Right cardiac atrium (tissue), 5 donors: ENCODE results near the gene UNC5C. TPM values are rescaled to one million over a fixed set of nuclear protein-coding genes. Genes with fewer than 3 reads are reported as not detected.
A peak's percentile ranks its signal among the peaks of the same experiment; 100 is the strongest.

Experiments
- ATAC-seq, 2 donors: fragments of 200-7000 bp; cut with Tn5 transposase; one replicate each; pipeline versions ENCODE4 v1.8.0 to v1.9.1; 2020; ENCODE audit warnings: moderate library complexity in 2 of 2, mild to moderate bottlenecking in 1 of 2
- DNase-seq, 3 donors: peaks; one replicate each; pipeline ENCODE4 v3.0.0-alpha.2; 2020
- H3K27ac ChIP-seq: one replicate; pipeline ENCODE4 v1.5.1; 2013; ENCODE audit warnings: mild to moderate bottlenecking, low read length, control low read depth, moderate library complexity
- H3K27me3 ChIP-seq: one replicate; pipeline ENCODE4 v1.6.1; 2013; ENCODE audit not compliant: control insufficient read depth, insufficient read depth
- H3K4me1 ChIP-seq: one replicate; pipeline ENCODE4 v1.6.1; 2013; ENCODE audit warnings: low read length; ENCODE audit not compliant: control insufficient read depth, insufficient read depth
- H3K4me3 ChIP-seq: one replicate; pipeline ENCODE4 v1.5.1; 2013; ENCODE audit warnings: low read length, control low read depth
- H3K9me3 ChIP-seq: one replicate; pipeline ENCODE4 v1.6.1; 2013; ENCODE audit warnings: low read length; ENCODE audit not compliant: control insufficient read depth
- WGBS: extraction: QIAGEN DNeasy Blood & Tissue Kit; methylation state at CpG from one replicate; pipeline ENCODE4 v1.1.7; 2013; 5-methylcytosine and 5-hydroxymethylcytosine counted together
- intact Hi-C, 4 donors: fragments of 100-400 bp; cut with DNase I; formaldehyde crosslinking; loops; one replicate each; pipeline versions ENCODE4 v1.11.0 to v1.14.0; 2022 to 2023
- polyA plus RNA-seq: library from polyadenylated mRNA; stranded (reverse); fragments of 200-250 nt; gene quantifications from one replicate; pipeline ENCODE4 v1.2.3, GENCODE V29; 2013
- total RNA-seq, 4 donors: library from RNA; stranded (reverse); fragmentation: NEBNext Ultra II Directional; extraction: Animal tissue kit (Norgen Biotek cat#: 25700); gene quantifications; one replicate each; pipeline ENCODE4 v1.2.1, GENCODE V29; 2021
- donor health status: healthy with polysubstance abuse.
- donor health status: DM: no; HTN: yes; CAD: no.
- donor health status: DM: no; HTN: no; CAD: no.
- donor health status: DM: no; HTN: yes; CAD: no; lungs with severe emphysema.
- donor health status: DM: yes; HTN: yes; CAD: no.

Gene UNC5C
- total and polyA plus RNA-seq, 5 donors = 1.3 to 8.4 (median 5.8) TPM

DNA sequence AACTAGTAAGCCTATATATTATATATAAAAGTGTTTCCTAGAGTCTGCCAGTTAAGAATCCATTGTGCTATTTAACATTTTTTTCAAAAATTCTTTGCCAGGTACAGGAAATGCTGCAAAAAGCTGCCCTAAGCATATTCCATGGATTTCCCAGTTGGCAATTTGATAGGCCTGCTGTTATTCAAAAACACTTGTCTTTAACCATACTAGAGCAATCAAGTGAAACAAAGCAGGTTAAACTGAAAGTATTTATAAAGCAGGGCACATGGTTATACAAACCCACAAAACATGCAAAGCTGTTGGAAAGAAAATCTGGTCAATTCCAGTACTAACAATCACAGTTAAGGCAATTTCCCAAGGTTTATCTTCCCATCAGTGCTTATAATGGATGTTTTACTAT lies 159.9 kb downstream of the UNC5C start:
- DNase-seq (no peak), ATAC-seq (no peak)

GRCh38 chr4:95387719-95388118 lies 161.1 kb downstream of the UNC5C start:
- intact Hi-C loops = no loop called here
- WGBS = 84% methylated on average over 1 of the region's 1 CpG
- Histone ChIP-seq H3K27ac (no peak overlapping the region), H3K27me3 (no peaks in the 10 kb centered on the region), H3K4me1 (no peaks in the 10 kb centered on the region), H3K4me3 (no peak overlapping the region), H3K9me3 (no peaks in the 10 kb centered on the region)
- no peak for DNase-seq
- ATAC-seq = no peak

More for the DNA sequence above, 159.9 kb downstream of the UNC5C start:
- H3K27ac ChIP-seq = no peak overlapping the region
- H3K4me1 ChIP-seq = no peaks in the 10 kb centered on the region
- no peaks in the 10 kb centered on the region for H3K9me3 ChIP-seq
- intact Hi-C loops = no loop called here
- H3K27me3 ChIP-seq = no peaks in the 10 kb centered on the region
- no peak overlapping the region for H3K4me3 ChIP-seq

- Histone ChIP-seq H3K27ac (no peak overlapping the region), H3K27me3 (no peaks in the 10 kb centered on the region), H3K9me3 (no peaks in the 10 kb centered on the region), H3K4me1 (no peaks in the 10 kb centered on the region), H3K4me3 (no peak overlapping the region)
- ATAC-seq (no peak), DNase-seq (no peak)
- intact Hi-C loops = no loop called here
- WGBS = 70% methylated on average over 3 of the region's 3 CpGs
These were observed 162.4 kb downstream of the UNC5C start for GRCh38 chr4:95386410-95386809.

- 82% methylated on average over 4 of the region's 4 CpGs for WGBS
- Histone ChIP-seq H3K4me3 (no peak overlapping the region), H3K9me3 (no peaks in the 10 kb centered on the region), H3K27ac (no peak overlapping the region), H3K4me1 (no peaks in the 10 kb centered on the region), H3K27me3 (no peaks in the 10 kb centered on the region)
- DNase-seq (no peak), ATAC-seq (no peak)
- intact Hi-C loops = no loop called here
These were observed 166.8 kb downstream of the UNC5C start for GRCh38 chr4:95381843-95382580.

- ATAC-seq (no peak), DNase-seq (no peak)
- WGBS = 90% methylated on average over 13 of the region's 13 CpGs
- Histone ChIP-seq H3K4me3 (no peak overlapping the region), H3K27ac (no peak overlapping the region), H3K4me1 (no peaks in the 10 kb centered on the region), H3K9me3 (no peaks in the 10 kb centered on the region), H3K27me3 (no peaks in the 10 kb centered on the region)
- intact Hi-C loops = no loop called here
These were observed 169.1 kb downstream of the UNC5C start for GRCh38 chr4:95379633-95380032.

DNA sequence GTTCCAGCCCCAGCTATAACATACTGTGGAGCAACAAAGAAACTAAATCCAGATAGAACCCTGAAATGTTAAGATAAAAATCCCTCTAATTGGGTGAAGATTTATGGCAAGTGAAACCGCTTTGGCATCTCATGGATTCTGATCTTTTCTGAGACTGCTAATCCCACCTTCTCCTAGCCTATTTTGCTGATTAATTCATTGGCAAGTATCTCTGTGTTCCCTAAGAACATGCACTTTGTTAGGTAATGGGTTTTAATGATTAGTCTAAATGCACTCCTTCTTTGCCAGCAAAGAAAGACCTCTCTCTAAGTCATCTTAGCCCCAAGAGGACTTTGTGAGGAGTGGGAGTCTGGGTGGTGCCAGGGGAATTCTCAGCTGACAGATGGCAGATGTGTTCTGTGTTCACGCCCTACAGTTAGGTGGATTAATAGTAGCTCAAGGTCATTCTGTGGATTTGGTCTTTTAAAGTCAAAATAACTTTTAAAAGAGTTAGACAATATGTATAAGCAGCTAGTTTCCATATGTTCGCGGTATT lies 171.3 kb downstream of the UNC5C start:
- intact Hi-C loops = no loop called here
- ATAC-seq (no peak), DNase-seq (no peak)
- Histone ChIP-seq H3K4me3 (no peak overlapping the region), H3K27ac (no peak overlapping the region), H3K27me3 (no peaks in the 10 kb centered on the region), H3K9me3 (no peaks in the 10 kb centered on the region), H3K4me1 (no peaks in the 10 kb centered on the region)
- 95% methylated on average over 4 of the region's 4 CpGs for WGBS

- WGBS = 71% methylated on average over 3 of the region's 3 CpGs
- no peaks in the 10 kb centered on the region for H3K4me1 ChIP-seq
- no peak for ATAC-seq
- H3K27ac ChIP-seq = no peak overlapping the region
- no peaks in the 10 kb centered on the region for H3K27me3 ChIP-seq
- H3K4me3 ChIP-seq = no peak overlapping the region
- intact Hi-C loops = no loop called here
- no peak for DNase-seq
- H3K9me3 ChIP-seq = no peaks in the 10 kb centered on the region
These were observed 177.1 kb downstream of the UNC5C start for GRCh38 chr4:95371476-95372224.

GRCh38 chr4:95367824-95368223 lies 180.9 kb downstream of the UNC5C start:
- no peaks in the 10 kb centered on the region for H3K9me3 ChIP-seq

GRCh38 chr4:95363966-95364365 lies 184.8 kb downstream of the UNC5C start:
- Histone ChIP-seq H3K9me3 (no peaks in the 10 kb centered on the region), H3K4me3 (no peak overlapping the region), H3K27ac (no peak overlapping the region), H3K27me3 (no peaks in the 10 kb centered on the region), H3K4me1 (peaks cover 2% of the 10 kb centered on the region)
- DNase-seq (no peak), ATAC-seq (no peak)
- 36% methylated on average over 1 of the region's 1 CpG for WGBS
- intact Hi-C loops = no loop called here

More at GRCh38 chr4:95367824-95368223, 180.9 kb downstream of the UNC5C start:
- peaks cover 2% of the 10 kb centered on the region for H3K4me1 ChIP-seq
- intact Hi-C loops = no loop called here
- no peak overlapping the region for H3K27ac ChIP-seq
- no peaks in the 10 kb centered on the region for H3K27me3 ChIP-seq
- ATAC-seq = no peak
- no peak for DNase-seq
- no peak overlapping the region for H3K4me3 ChIP-seq
- 69% methylated on average over 2 of the region's 2 CpGs for WGBS

DNA sequence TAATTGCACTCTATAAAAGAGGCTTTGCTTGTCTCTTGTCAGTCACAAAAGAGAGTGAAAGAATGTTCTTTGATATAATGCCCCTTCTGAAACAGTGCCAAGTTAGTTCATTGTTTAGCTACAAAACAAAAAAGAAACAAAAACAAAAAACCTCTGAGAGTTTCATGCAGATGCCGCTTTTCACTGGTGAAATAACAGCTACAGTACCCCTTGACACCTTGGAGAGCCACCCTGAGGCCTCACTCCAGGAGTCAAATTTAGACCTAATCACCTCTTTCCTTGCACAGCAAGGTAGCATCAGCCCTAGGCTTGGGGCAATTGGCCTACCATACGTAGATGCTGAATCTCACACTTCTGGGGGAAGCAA lies 185.2 kb downstream of the UNC5C start:
- H3K4me1 ChIP-seq = peaks cover 2% of the 10 kb centered on the region
- 66% methylated on average over 2 of the region's 2 CpGs for WGBS
- no peak for ATAC-seq
- no peaks in the 10 kb centered on the region for H3K9me3 ChIP-seq
- no peak overlapping the region for H3K27ac ChIP-seq
- DNase-seq = no peak
- H3K27me3 ChIP-seq = no peaks in the 10 kb centered on the region
- no peak overlapping the region for H3K4me3 ChIP-seq
- intact Hi-C loops = no loop called here

DNA sequence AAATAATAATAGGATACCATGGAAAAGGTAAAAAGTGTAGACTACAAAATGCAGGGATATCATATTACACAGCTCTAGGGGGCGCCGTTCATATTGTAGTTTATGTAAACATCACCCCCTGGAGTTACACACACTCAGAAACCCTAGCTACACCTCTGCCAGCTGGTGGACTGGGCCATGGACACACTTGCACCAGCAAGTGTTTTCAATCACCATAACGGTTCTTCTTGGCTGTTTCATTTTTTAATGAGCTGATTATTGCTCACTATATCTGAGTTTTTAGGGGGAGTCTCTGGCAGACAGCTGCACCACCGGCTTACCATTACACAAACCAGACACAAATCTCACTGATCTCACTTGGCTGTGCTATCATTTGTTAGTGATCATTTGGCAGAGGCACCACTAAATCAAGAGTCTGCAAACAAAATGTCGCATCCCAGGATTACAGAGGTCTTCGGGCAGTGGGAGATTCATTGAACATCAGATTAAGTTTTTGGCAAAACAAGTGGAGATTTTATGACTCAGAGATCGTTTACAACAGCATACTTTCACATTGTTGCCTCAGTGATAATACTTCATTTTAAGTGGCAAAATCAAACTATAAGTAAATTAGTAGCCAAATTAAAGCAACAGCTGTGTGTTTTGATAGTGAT lies 185.7 kb downstream of the UNC5C start:
- no peaks in the 10 kb centered on the region for H3K9me3 ChIP-seq
- intact Hi-C loops = no loop called here
- H3K4me1 ChIP-seq = peaks cover 2% of the 10 kb centered on the region
- no peak overlapping the region for H3K4me3 ChIP-seq
- H3K27me3 ChIP-seq = no peaks in the 10 kb centered on the region
- H3K27ac ChIP-seq = no peak overlapping the region
- ATAC-seq (no peak), DNase-seq (peak in 1 of 3 donors; percentile 40)
- 41% methylated on average over 7 of the region's 7 CpGs for WGBS
